ENCODE measurements around the gene ISOC2.

ISOC2 gene

DNA sequence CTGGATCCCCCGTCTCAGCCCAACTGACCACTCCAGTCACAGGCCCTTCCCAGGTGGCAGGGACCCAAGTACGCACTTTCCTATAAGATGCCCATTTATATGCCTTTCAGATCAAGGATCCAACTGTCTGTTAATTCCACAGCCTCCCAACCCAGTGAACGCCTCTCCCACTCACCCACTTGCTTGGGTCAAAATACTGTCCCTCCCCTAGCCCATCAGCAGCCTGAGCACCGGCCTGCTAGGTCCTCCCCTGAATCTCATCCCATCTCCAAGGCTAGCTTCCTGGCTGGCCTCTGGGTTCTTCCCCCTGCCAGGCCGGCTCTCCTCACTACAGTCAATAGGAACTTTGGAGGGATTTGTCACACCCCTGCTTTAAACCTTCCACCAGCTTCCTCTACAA is 55.8 kb downstream of the ISOC2 start:
- peak overlapping the region; percentile 72 for H3K4me3 ChIP-seq (ENCODE audit: low read length)
- TF ChIP-seq, protein P1, sequence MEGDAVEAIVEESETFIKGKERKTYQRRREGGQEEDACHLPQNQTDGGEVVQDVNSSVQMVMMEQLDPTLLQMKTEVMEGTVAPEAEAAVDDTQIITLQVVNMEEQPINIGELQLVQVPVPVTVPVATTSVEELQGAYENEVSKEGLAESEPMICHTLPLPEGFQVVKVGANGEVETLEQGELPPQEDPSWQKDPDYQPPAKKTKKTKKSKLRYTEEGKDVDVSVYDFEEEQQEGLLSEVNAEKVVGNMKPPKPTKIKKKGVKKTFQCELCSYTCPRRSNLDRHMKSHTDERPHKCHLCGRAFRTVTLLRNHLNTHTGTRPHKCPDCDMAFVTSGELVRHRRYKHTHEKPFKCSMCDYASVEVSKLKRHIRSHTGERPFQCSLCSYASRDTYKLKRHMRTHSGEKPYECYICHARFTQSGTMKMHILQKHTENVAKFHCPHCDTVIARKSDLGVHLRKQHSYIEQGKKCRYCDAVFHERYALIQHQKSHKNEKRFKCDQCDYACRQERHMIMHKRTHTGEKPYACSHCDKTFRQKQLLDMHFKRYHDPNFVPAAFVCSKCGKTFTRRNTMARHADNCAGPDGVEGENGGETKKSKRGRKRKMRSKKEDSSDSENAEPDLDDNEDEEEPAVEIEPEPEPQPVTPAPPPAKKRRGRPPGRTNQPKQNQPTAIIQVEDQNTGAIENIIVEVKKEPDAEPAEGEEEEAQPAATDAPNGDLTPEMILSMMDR (IDR thresholded peaks at IDR 0.05; ENCODE audit: insufficient read depth, low read depth, low read length, missing control alignments): no peak

More for the DNA sequence above, 55.8 kb downstream of the ISOC2 start:
- DNase-seq (ENCODE audit: low read depth): no peak
